Measurements from ENCODE around the gene FAM114A2.

Gene FAM114A2

DNA sequence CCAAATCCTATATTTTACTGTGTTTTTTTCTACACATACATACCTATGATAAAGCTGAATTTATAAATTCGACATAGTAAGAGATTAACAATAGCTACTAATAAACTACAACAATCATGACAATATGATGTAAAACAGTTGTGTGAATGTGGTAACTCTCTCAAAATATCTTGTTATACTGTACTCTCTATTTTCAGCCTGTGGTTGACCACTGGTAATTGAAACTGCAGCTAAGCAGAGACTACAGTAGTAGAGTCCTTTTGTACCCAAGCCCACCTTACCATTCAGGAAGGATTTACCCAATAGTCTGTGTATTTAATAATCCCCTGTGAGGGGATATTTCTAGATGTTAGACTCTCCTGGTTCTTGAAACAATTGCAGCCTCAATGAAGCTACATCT, 86.7 kb downstream of the FAM114A2 start:
- DNase-seq (ENCODE audit: low read depth in 1 of 2, low spot score in 1 of 2) = no peak

DNA sequence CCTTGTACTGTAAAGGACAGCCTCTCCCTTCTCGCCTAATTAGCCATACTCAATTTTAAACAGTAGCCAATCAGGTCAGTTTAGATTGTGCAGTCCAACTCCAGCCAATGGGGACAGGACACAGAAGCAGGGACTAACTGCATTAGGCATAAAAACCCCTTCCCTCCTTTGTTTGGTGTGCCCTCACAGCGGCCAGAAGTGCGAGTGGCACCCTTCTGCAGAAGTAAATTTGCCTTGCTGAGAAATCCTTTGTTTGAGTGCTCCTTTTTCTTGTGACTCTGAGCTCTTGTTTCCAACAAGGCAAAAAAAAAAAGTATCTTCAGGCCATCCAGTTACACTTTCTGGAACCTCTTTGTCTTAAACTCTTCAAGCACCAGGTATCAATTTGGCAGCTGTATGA, 97.4 kb downstream of the FAM114A2 start:
- no peak for DNase-seq (ENCODE audit: low read depth in 1 of 2, low spot score in 1 of 2)

All from stimulated activated CD4-positive, alpha-beta T cell treated with anti-CD3 and anti-CD28 coated beads, Interleukin-15, amount 100 ng/mL, for 1 hour (primary cell).